Stimulated activated CD4-positive, alpha-beta T cell treated with anti-CD3 and anti-CD28 coated beads, TNF-alpha, amount 100 ng/mL, for 1 hour (primary cell): ENCODE measurements around the gene TNFSF9.
"Not testable (repeated sequence)": the region's sequence is repeated elsewhere in the genome, so short reads cannot be mapped to it uniquely, and the experiment has no call there.

Experiments used
- DNase-seq, 3 donors: peaks; one replicate each; pipeline ENCODE4 v3.0.0-alpha.2; 2020; ENCODE audit warnings: low read depth in 3 of 3, low spot score in 1 of 3

The TNFSF9 gene

GRCh38 chr19:6568816-6569215, 38.0 kb downstream of the TNFSF9 start:
- no peak for DNase-seq

GRCh38 chr19:6570764-6571163, 39.9 kb downstream of the TNFSF9 start:
- no peak for DNase-seq

GRCh38 chr19:6571167-6571566, 40.3 kb downstream of the TNFSF9 start:
- DNase-seq: no peak

- DNase-seq: no peak
These were observed 41.4 kb downstream of the TNFSF9 start for GRCh38 chr19:6572217-6572616.

- DNase-seq: no peak
These were observed 42.5 kb downstream of the TNFSF9 start for GRCh38 chr19:6573350-6573749.

DNA sequence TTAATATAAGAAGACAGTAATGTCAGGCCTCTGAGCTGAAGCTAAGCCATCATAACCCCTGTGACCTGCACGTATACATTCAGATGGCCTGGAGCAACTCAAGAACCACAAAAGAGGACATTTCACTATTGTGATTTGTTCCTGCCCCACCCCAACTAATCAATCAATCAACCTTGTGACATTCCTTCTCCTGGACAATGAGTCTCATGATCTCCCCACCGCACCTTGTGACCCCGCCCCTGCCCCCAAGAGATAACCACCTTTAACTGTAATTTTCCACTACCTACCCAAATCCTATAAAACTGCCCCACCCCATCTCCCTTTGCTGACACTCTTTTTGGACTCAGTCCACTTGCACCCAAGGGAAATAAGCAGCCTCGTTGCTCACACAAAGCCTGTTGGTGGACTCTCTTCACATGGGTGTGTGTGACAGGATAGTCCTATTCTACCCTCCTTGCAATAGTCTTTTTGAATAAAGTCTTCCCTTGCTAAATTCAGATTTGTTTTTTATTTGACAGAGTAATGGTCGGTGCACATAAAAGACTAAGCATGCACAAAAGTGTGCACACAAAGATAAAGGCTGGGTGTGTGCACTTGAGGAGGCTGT, 46.1 kb downstream of the TNFSF9 start:
- DNase-seq: no peak

DNA sequence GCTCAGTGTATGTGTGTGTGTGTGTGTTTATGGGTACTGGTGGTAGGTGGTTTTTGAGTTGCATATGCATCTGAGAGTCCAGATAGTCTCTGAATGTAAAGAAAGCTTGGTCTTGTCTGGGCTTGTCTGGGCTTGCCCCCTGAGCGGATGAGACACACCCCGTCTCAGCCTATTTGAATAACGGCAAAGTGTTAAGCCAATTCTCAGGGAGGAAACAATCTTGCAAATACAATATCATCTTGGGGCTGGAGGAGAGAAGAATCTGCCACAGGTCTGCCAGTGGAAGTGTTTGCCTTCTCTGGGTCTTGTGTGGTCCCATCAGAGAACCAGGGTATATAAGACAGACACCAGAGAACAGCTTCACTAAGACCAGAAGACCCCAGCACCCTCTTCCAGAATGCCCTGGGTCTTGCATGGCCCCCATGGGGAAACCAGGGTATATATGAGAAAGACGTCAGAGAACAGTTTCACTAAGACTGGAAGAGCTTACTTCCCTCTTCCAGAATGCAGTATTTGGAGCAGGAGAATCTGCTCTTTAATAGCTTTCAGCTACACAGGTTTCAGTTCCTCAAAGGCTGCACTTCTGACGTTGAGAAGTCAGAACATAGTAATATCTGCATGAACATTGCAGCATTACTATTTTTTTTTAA, 46.8 kb downstream of the TNFSF9 start:
- DNase-seq: no peak

DNA sequence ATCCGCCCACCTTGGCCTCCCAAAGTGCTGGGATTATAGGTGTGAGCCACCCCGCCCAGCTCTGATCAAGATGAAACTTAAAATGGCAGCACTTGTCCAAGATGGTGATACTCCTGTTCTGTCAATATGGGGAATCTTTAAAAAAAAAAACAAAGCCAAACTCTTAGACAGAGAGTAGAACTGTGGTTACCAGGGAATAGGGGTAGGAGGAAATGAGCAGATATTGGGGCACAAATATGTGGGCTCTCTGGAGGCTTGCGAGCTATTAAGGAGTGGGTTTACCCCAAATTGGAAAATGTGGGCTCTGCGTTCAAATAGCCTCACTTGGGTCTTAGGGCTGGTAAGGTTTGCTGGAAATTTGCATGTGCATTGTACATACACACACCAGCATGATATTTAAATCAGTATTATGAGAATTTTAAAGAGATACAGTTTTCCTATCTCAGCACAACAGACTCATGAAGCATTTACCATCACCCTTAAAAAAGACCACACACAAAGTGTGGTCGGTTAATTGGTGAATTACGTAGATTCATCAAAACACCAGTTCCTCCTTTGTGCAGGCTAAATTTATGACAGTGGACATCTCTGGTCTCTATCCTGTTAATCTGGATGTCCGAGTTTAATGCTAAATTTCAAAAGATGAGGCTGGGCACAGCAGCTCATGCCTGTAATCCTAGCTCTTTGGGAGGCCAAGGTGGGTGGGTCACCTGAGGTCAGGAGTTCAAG, 48.8 kb downstream of the TNFSF9 start:
- DNase-seq: no peak

- no peak for DNase-seq
These were observed 49.5 kb downstream of the TNFSF9 start for GRCh38 chr19:6580313-6580712.

DNA sequence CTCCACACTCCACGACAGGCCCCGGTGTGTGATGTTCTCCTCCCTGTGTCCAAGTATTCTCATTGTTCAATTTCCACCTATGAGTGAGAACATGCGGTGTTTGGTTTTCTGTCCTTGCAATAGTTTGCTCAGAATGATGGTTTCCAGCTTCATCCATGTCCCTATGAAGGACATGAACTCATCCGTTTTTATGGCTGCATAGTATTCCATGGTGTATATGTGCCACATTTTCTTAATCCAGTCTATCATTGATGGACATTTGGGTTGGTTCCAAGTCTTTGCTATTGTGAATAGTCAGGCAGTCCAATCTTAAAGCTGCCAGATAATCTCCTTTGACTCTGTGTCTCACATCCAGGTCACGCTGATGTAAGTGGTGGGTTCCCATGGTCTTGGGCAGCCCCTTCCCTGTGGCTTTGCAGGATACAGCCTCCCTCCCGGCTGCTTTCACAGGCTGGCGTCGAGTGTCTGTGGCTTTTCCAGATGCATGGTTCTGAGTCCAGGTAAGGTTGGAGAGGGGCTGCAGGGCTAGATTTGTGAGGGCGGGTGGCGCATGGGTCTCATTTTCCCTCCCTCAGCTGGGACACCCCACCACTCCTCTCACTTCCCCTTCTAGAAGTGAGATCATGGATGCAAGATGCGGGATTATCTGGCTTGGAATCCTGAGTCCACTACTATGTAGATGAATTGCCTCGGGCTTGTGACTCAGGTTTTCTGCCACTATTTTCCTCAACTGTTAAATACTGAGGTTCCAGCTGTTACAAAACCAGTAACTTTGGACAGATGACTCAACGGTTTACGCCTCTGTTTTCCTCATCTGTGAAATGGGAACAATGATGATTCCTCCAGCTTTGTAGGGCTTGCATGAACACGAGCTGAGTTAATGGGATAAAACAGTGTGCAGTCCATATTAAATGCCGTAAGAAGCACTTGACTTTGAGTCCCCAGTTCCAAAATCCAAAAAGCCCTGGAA, 52.0 kb downstream of the TNFSF9 start:
- DNase-seq: not testable (repeated sequence)
